Right lobe of liver (tissue), 4 donors: ENCODE results near the gene BBS4.

Source experiments
- POLR2A ChIP-seq: fragments of 450-650 bp; IDR thresholded peaks from one replicate; pipeline ENCODE4 v1.6.1; 2017; ENCODE audit warnings: antibody characterized with exemption, mild to moderate bottlenecking
- TF ChIP-seq, protein P1 (sequence below), 4 donors: fragments of 200-600 bp in 3 of 4; fragments of 450-650 bp in 1 of 4; IDR thresholded peaks; one replicate each; pipeline versions ENCODE4 v1.5.1 to v1.8.0; 2016 to 2022; ENCODE audit warnings: antibody characterized with exemption in 4 of 4, mild to moderate bottlenecking in 2 of 4
- donor health status: DM: no; HTN: no; CAD: no.
- donor health status: DM: no; HTN: no; CAD: no.
- donor health status: DM: no; HTN: yes; CAD: no.

DNA sequence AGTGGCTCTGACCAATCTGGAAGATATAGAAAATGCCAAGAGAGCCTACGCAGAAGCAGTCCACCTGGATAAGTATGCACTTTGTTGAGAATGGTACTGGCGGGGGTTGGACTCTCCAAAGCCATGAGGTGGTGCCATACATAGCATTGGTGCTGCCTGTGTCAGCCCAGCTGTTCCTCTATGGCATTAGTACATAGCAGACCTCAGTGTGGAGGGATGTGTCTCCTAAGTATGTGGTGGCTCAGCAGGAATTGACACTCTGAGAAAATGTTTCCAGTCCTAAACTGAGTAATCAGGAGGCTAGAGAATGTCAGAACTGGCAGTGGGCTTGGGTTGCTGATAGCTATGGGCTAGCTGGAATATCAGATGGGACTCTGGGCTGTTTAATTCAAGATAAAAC is 49.1 kb downstream of the BBS4 start:
- TF ChIP-seq, protein P1, sequence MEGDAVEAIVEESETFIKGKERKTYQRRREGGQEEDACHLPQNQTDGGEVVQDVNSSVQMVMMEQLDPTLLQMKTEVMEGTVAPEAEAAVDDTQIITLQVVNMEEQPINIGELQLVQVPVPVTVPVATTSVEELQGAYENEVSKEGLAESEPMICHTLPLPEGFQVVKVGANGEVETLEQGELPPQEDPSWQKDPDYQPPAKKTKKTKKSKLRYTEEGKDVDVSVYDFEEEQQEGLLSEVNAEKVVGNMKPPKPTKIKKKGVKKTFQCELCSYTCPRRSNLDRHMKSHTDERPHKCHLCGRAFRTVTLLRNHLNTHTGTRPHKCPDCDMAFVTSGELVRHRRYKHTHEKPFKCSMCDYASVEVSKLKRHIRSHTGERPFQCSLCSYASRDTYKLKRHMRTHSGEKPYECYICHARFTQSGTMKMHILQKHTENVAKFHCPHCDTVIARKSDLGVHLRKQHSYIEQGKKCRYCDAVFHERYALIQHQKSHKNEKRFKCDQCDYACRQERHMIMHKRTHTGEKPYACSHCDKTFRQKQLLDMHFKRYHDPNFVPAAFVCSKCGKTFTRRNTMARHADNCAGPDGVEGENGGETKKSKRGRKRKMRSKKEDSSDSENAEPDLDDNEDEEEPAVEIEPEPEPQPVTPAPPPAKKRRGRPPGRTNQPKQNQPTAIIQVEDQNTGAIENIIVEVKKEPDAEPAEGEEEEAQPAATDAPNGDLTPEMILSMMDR (IDR thresholded peaks at IDR 0.05): no peak
- no peak for TF ChIP-seq POLR2A
